Upper lobe of right lung (tissue), 1 donor: ENCODE measurements around the gene RABEP1. TPM values are rescaled to one million over a fixed set of nuclear protein-coding genes. Genes with fewer than 3 reads are reported as not detected.

Source experiments
- ATAC-seq: fragments of 200-7000 bp; cut with Tn5 transposase; one replicate; pipeline ENCODE4 v1.9.1; 2020; ENCODE audit warnings: mild to moderate bottlenecking, moderate library complexity
- DNase-seq: peaks from one replicate; pipeline ENCODE4 v3.0.0-alpha.2; 2020
- H3K27ac ChIP-seq: fragments of 200-600 bp; one replicate; pipeline ENCODE4 v1.8.0; 2022
- H3K27me3 ChIP-seq: fragments of 200-600 bp; one replicate; pipeline ENCODE4 v1.8.0; 2022; ENCODE audit warnings: mild to moderate bottlenecking
- H3K36me3 ChIP-seq: fragments of 200-600 bp; one replicate; pipeline ENCODE4 v1.8.0; 2022
- H3K4me1 ChIP-seq: fragments of 200-600 bp; one replicate; pipeline ENCODE4 v1.8.0; 2022
- H3K4me3 ChIP-seq: fragments of 200-600 bp; one replicate; pipeline ENCODE4 v1.8.0; 2022; ENCODE audit warnings: mild to moderate bottlenecking
- H3K9me3 ChIP-seq: fragments of 200-600 bp; one replicate; pipeline ENCODE4 v1.8.0; 2022
- intact Hi-C: fragments of 100-400 bp; cut with DNase I; formaldehyde crosslinking; loops from one replicate; pipeline ENCODE4 v1.11.0; 2022
- total RNA-seq: library from RNA; stranded (reverse); fragmentation: NEBNext Ultra II Directional; extraction: Animal tissue kit (Norgen Biotek cat#: 25700); gene quantifications from one replicate; pipeline ENCODE4 v1.2.1, GENCODE V29; 2021
- TF ChIP-seq, protein P1 (sequence below): fragments of 200-600 bp; IDR thresholded peaks from one replicate; pipeline ENCODE4 v1.8.0; 2022; ENCODE audit warnings: antibody characterized with exemption
- donor health status: DM: no; HTN: yes; CAD: no; lungs with severe emphysema.

RABEP1 gene
- total RNA-seq, 1 donor from 2014 or later = 43.9 TPM

DNA sequence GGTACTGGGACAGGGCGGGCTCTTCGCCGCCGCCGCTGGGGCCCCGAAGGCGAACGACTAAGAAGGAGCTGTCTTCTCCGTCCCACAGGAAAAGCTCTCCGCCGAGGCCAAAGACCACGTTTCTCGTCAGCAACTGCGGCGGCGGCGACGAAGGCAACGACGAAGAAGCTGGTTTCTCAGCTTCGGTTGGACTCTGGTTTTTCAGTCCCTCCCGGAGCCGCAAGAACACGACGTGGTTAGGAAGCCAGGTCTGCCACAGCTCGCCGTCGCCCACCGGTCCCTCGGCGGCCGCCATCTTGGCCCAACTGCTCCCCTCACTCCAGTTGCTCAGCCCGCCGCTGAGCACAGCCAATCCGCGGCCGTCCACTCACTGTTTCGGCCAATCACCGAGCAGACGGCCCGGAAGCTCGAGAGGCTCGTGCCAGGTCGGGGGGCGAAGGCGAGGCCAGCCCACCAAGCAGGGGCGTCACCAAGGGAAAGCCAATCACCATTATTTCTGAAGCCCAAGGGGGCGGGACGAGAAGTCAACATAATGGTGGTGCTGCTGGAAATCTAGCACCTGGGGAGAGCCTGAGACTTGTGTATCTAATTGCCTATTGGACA lies 137.4 kb downstream of the RABEP1 start, which contains the start of gene NUP88:
TSS of gene NUP88 (minus strand) at position 307 of the 603 bp plus-strand sequence. CDS start at position 295, 12 bp downstream.
- Histone ChIP-seq H3K27me3 (no peaks in the 10 kb centered on the region), H3K4me1 (peaks cover 30% of the 10 kb centered on the region), H3K9me3 (no peaks in the 10 kb centered on the region), H3K36me3 (peaks cover 62% of the 10 kb centered on the region), H3K27ac (peak within 1 kb of the TSS; percentile 88), H3K4me3 (peak within 1 kb of the TSS; percentile 92)
- ATAC-seq = peak; percentile 99
- intact Hi-C loops = no loop called here
- TF ChIP-seq, protein P1, sequence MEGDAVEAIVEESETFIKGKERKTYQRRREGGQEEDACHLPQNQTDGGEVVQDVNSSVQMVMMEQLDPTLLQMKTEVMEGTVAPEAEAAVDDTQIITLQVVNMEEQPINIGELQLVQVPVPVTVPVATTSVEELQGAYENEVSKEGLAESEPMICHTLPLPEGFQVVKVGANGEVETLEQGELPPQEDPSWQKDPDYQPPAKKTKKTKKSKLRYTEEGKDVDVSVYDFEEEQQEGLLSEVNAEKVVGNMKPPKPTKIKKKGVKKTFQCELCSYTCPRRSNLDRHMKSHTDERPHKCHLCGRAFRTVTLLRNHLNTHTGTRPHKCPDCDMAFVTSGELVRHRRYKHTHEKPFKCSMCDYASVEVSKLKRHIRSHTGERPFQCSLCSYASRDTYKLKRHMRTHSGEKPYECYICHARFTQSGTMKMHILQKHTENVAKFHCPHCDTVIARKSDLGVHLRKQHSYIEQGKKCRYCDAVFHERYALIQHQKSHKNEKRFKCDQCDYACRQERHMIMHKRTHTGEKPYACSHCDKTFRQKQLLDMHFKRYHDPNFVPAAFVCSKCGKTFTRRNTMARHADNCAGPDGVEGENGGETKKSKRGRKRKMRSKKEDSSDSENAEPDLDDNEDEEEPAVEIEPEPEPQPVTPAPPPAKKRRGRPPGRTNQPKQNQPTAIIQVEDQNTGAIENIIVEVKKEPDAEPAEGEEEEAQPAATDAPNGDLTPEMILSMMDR = no peak
- DNase-seq = peak; percentile 98

DNA sequence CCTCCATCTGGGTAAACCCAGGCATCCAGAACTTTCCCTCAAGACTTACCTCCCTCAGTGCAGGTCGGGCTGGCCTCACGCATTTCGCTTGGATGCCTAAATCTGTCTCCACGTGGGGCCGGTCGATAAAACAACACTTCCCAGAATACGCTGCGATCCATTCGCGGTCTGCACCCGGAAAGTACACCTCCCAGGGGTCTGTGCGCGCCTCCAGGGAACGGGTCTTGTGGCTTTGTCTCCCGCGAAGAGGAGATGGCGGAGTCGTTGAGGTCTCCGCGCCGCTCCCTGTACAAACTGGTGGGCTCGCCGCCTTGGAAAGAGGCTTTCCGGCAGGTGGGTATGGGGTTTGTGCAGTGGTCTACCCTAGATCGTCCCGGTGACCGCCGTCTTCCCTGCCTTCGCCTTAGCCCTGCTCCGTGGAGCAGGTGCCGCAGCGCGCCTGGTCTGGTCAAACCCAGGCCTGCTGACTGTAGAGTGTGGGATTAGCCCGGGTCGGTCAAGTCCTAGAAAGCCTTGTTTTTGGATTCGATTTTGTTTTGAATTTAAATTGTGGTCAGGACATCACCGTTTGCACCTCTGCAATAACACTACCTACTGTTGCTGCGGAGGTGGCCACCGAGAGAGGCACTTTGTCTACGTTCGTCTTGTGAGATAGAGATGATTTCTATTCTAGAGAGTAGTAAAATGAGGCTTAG lies 138.0 kb downstream of the RABEP1 start, which contains the start of gene RPAIN:
TSS of gene RPAIN (plus strand) at position 224 of the 695 bp plus-strand sequence. CDS start at position 253, 29 bp downstream.
- H3K27me3 ChIP-seq = no peaks in the 10 kb centered on the region
- no peaks in the 10 kb centered on the region for H3K9me3 ChIP-seq
- H3K27ac ChIP-seq = peak within 1 kb of the TSS; percentile 88
- peaks cover 62% of the 10 kb centered on the region for H3K36me3 ChIP-seq
- H3K4me1 ChIP-seq = peaks cover 30% of the 10 kb centered on the region
- TF ChIP-seq, protein P1 = no peak
- intact Hi-C loops = no loop called here
- DNase-seq = peak; percentile 93
- H3K4me3 ChIP-seq = peak within 1 kb of the TSS; percentile 92
- peak; percentile 90 for ATAC-seq

DNA sequence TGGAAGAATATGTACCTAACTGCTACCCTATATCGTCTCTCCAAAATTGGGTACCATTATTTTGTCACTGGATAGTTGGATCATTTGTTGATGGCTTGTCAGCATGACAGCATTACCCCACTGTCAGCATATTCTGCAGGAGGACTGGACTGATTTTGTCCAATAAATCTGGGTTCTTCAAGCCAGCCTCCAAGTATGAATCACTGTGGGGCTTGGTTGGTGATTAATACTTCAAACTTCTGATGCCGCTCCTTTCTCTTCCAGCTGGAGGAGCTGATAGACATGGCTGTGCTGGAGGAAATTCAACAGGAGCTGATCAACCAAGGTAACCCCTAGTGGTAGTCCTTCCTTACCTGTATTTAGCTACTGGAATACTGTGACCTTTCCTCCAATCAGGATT lies 140.4 kb downstream of the RABEP1 start:
- H3K4me1 ChIP-seq = peaks cover 19% of the 10 kb centered on the region
- no peak for DNase-seq
- H3K4me3 ChIP-seq = no peak overlapping the region
- ATAC-seq = no peak
- no peaks in the 10 kb centered on the region for H3K9me3 ChIP-seq
- no peaks in the 10 kb centered on the region for H3K27me3 ChIP-seq
- no peak overlapping the region for H3K27ac ChIP-seq
- TF ChIP-seq, protein P1 = no peak
- intact Hi-C loops = no loop called here
- peaks cover 62% of the 10 kb centered on the region for H3K36me3 ChIP-seq

DNA sequence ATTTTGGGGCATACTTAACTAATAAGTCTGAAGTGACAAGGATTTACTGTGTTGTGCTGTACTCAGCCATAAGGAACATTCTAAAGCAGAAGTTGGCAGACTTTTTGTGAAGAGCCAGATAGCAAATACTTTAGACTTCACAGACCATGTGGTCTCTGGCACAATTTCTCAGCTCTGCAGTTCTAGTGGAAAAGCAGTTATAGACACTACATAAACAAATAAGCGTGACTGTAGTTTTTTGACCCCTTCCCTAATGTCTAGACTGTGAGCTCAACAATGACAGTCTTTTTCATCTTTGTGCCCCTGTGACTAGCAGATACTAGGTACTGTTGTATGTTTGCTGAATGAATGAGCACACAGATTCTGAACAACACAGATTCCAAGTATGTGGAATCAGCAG lies 142.8 kb downstream of the RABEP1 start:
- Histone ChIP-seq H3K36me3 (peaks cover 85% of the 10 kb centered on the region), H3K4me1 (peaks cover 8% of the 10 kb centered on the region), H3K9me3 (no peaks in the 10 kb centered on the region), H3K27me3 (no peaks in the 10 kb centered on the region), H3K4me3 (no peak overlapping the region), H3K27ac (no peak overlapping the region)
- ATAC-seq = no peak
- no peak for DNase-seq
- TF ChIP-seq, protein P1 = no peak
- intact Hi-C loops = no loop called here

DNA sequence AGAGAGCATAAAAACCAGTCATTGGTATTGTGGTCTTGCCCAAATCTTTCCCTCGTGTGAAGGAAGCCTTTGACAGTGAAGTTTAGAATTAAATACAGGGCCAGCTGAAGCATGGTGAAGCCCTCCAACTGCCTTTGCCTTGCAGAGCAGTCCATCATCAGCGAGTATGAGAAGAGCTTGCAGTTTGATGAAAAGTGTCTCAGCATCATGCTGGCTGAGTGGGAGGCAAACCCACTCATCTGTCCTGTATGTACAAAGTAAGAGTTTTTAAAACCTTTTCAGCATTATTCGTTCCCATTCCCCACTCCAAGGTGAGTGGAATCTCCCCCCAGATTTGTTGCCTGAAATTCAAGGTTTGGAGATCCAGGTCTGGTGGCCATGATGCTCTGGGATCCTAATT lies 143.7 kb downstream of the RABEP1 start:
- Histone ChIP-seq H3K27ac (no peak overlapping the region), H3K27me3 (no peaks in the 10 kb centered on the region), H3K36me3 (peaks cover 93% of the 10 kb centered on the region), H3K4me3 (no peak overlapping the region), H3K9me3 (no peaks in the 10 kb centered on the region), H3K4me1 (peaks cover 5% of the 10 kb centered on the region)
- TF ChIP-seq, protein P1 = no peak
- ATAC-seq (no peak), DNase-seq (no peak)
- intact Hi-C loops = no loop called here
